Ovary (tissue), 9 donors: ENCODE measurements around the gene CACYBP. TPM values are rescaled to one million over a fixed set of nuclear protein-coding genes. Genes with fewer than 3 reads are reported as not detected.

Experiments
- DNase-seq, 5 donors: peaks; one replicate each; pipeline ENCODE4 v3.0.0-alpha.2; 2019 to 2020
- H3K27ac ChIP-seq, 2 donors: fragments of 200-600 bp; one replicate each; pipeline versions ENCODE4 v1.5.1 to v1.8.0; 2019 to 2022
- H3K27me3 ChIP-seq: fragments of 200-600 bp; one replicate; pipeline ENCODE4 v1.8.0; 2022
- H3K36me3 ChIP-seq: fragments of 200-600 bp; sonication (generic); one replicate; pipeline ENCODE4 v1.5.1; 2019
- H3K4me1 ChIP-seq: one replicate; pipeline ENCODE4 v1.8.1; 2013; ENCODE audit warnings: mild to moderate bottlenecking, moderate library complexity; ENCODE audit not compliant: insufficient read depth
- H3K4me3 ChIP-seq: fragments of 200-600 bp; sonication (generic); one replicate; pipeline ENCODE4 v1.5.1; 2017
- H3K9me3 ChIP-seq, 2 donors: fragments of 200-600 bp in 1 of 2; sonication (generic) in 1 of 2; one replicate each; pipeline versions ENCODE4 v1.5.1 to v1.8.1; 2013 to 2019; ENCODE audit warnings: mild to moderate bottlenecking in 1 of 2, moderate library complexity in 1 of 2
- EP300 ChIP-seq: sonication (generic); formaldehyde crosslinking; IDR thresholded peaks from one replicate; pipeline ENCODE4 v1.6.1; 2017; ENCODE audit warnings: antibody characterized with exemption
- POLR2A ChIP-seq: fragments of 450-650 bp; IDR thresholded peaks from one replicate; pipeline ENCODE4 v1.6.1; 2017; ENCODE audit warnings: antibody characterized with exemption, mild to moderate bottlenecking, moderate library complexity
- WGBS, 3 donors: extraction: QIAGEN DNeasy Blood & Tissue Kit in 1 of 3; methylation state at CpG; one replicate each; pipeline versions ENCODE4 v1.1.5 to v1.1.7; 2013 to 2017; 5-methylcytosine and 5-hydroxymethylcytosine counted together
- intact Hi-C, 4 donors: fragments of 100-400 bp; cut with DNase I; formaldehyde crosslinking; loops; one replicate each; pipeline versions ENCODE4 v1.11.0 to v1.15.1; 2022 to 2023
- polyA plus RNA-seq, 2 donors: library from polyadenylated mRNA; stranded (reverse); fragments of 200-250 nt in 1 of 2; fragments of 350-450 nt in 1 of 2; fragmentation: Illumina TruSeq in 1 of 2; extraction: RNeasy Lipid Tissue Mini Kit (QIAGEN cat#74804) in 1 of 2; gene quantifications; one replicate each; pipeline ENCODE4 v1.2.3, GENCODE V29; 2013 to 2014
- total RNA-seq, 7 donors: library from RNA; depleted of rRNA in 2 of 7; stranded (reverse); fragments of >200 nt in 2 of 7; fragmentation: NEBNext Ultra II Directional in 3 of 7; extraction: Animal tissue kit (Norgen Biotek cat#: 25700) in 3 of 7; gene quantifications; one replicate each; pipeline versions ENCODE4 v1.1.0 to v1.2.4, GENCODE V29; 2016 to 2023
- TF ChIP-seq, protein P1 (sequence below), 3 donors: fragments of 450-650 bp in 2 of 3; fragments of 200-600 bp in 1 of 3; IDR thresholded peaks; one replicate each; pipeline versions ENCODE4 v1.5.1 to v1.8.0; 2016 to 2022; ENCODE audit warnings: antibody characterized with exemption in 3 of 3, mild to moderate bottlenecking in 1 of 3
- donor health status: DM: no; HTN: no; CAD: no; lungs with moderate emphysema.
- donor health status: DM: no; HTN: no; CAD: no.
- donor health status: Bipolar disorder and iron deficiency.
- donor health status: DM: yes; HTN: yes; CAD: no.
- donor health status: DM: no; HTN: no; CAD: no.
- donor health status: DM: yes; HTN: yes; CAD: no.

The CACYBP gene
- total and polyA plus RNA-seq, 9 donors: 58.4 to 171 (median 75.0) TPM

DNA sequence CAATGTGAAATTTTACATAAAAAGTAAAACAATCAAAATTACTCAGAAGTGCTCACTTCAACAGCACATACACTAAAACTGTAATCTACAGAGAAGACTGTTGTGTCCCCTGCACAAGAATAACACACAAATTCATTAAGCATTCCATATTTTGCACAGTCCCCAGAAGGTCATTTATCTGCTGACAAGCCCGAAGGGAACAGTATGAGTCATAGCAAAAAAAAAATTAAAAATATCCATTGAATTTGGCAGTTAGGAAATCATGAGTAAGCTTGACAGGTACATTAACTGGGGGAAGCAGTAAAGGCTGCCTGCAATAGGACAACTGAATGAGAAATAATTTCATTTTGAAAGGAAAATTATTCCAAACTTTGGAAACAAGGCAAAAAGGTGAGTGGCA is 3.3 kb upstream of the CACYBP start:
- no peak for DNase-seq
- Histone ChIP-seq H3K9me3 (no peaks in the 10 kb centered on the region), H3K4me3 (no peak overlapping the region), H3K27me3 (no peaks in the 10 kb centered on the region), H3K4me1 (peaks cover 4% of the 10 kb centered on the region), H3K36me3 (no peaks in the 10 kb centered on the region), H3K27ac (no peak overlapping the region)
- TF ChIP-seq, protein P1, sequence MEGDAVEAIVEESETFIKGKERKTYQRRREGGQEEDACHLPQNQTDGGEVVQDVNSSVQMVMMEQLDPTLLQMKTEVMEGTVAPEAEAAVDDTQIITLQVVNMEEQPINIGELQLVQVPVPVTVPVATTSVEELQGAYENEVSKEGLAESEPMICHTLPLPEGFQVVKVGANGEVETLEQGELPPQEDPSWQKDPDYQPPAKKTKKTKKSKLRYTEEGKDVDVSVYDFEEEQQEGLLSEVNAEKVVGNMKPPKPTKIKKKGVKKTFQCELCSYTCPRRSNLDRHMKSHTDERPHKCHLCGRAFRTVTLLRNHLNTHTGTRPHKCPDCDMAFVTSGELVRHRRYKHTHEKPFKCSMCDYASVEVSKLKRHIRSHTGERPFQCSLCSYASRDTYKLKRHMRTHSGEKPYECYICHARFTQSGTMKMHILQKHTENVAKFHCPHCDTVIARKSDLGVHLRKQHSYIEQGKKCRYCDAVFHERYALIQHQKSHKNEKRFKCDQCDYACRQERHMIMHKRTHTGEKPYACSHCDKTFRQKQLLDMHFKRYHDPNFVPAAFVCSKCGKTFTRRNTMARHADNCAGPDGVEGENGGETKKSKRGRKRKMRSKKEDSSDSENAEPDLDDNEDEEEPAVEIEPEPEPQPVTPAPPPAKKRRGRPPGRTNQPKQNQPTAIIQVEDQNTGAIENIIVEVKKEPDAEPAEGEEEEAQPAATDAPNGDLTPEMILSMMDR (IDR thresholded peaks at IDR 0.05): no peak
- TF ChIP-seq EP300 (no peak), POLR2A (no peak)
- 16 to 28% (median 23%) methylated on average over 1 of the region's 1 CpG for WGBS, 3 donors
- intact Hi-C loops: no loop called here

DNA sequence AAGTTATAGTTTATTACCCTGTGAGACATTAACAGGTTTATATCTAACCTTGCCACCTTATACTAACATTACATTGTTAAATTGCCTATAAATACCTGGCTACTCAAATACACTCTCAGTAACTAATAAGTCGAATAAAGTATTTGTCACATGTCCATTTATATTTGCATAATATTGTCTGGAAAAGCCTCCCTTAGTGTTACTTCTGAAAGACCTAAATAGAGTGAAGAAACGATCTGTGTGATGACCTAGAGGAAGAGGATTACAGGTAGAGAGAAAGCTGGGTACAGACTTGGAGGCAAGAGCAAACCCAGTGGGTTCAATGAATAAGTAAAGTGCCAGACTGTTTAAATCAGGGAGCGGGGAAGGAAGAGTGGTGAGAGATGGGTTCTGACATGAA is 2.7 kb upstream of the CACYBP start:
- 90 to 94% (median 92%) methylated on average over 3 of the region's 3 CpGs for WGBS, 3 donors
- H3K4me1 ChIP-seq: peaks cover 4% of the 10 kb centered on the region
- H3K27ac ChIP-seq: no peak overlapping the region
- H3K9me3 ChIP-seq: no peaks in the 10 kb centered on the region
- TF ChIP-seq POLR2A (no peak), EP300 (no peak)
- TF ChIP-seq, protein P1 (IDR thresholded peaks at IDR 0.05): no peak
- intact Hi-C loops: no loop called here
- no peaks in the 10 kb centered on the region for H3K27me3 ChIP-seq
- H3K4me3 ChIP-seq: no peak overlapping the region
- no peaks in the 10 kb centered on the region for H3K36me3 ChIP-seq
- no peak for DNase-seq

DNA sequence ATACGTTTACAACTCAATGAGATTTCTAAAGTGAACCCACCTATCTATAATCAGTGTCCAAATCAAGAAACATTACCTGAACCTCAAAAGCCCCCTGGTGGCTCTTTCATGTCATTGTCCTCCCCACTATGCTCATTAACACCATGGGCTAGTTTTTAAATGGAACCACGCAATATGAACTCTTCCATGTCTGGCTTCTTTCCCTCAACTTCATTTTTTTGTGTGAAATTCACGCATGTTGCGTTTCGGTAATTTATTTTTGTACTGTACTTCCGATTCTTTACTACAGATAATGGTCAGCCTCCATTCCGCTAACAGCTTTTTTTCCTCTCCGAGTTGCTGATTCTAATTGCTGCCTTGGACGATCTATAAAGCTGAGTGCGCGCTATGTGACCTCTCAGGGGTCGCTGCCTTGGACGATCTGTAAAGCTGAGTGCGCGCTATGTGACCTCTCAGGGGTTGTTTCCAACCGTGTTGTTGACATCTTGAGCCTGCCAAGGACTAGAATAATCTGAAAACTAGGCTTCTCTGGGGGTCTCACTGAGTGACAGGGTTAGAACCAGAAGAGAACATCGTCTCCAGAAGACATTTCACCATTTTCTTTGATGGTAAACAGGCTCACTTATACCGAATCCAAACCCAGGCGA is 1.1 kb upstream of the CACYBP start:
- WGBS, 3 donors: 12 to 16% (median 14%) methylated on average over 19 of the region's 19 CpGs
- H3K36me3 ChIP-seq: no peaks in the 10 kb centered on the region
- peak overlapping the region; percentile 57 for H3K4me3 ChIP-seq
- H3K9me3 ChIP-seq: no peaks in the 10 kb centered on the region
- no peaks in the 10 kb centered on the region for H3K27me3 ChIP-seq
- intact Hi-C loops: loop anchor here in 1 of 4 donors (1.0 kb wide), 1 partner anchor 25 kb away; the partner anchor contains the start of gene MRPS14
- peak overlapping the region; percentile 88 to 99 for H3K27ac ChIP-seq
- peak in 4 of 5 donors; percentile 36 to 58 (median 53) for DNase-seq
- peaks cover 8% of the 10 kb centered on the region for H3K4me1 ChIP-seq
- TF ChIP-seq EP300: no peak
- TF ChIP-seq, protein P1 (IDR thresholded peaks at IDR 0.05): peak in 2 of 3 donors; percentile 51 to 63

DNA sequence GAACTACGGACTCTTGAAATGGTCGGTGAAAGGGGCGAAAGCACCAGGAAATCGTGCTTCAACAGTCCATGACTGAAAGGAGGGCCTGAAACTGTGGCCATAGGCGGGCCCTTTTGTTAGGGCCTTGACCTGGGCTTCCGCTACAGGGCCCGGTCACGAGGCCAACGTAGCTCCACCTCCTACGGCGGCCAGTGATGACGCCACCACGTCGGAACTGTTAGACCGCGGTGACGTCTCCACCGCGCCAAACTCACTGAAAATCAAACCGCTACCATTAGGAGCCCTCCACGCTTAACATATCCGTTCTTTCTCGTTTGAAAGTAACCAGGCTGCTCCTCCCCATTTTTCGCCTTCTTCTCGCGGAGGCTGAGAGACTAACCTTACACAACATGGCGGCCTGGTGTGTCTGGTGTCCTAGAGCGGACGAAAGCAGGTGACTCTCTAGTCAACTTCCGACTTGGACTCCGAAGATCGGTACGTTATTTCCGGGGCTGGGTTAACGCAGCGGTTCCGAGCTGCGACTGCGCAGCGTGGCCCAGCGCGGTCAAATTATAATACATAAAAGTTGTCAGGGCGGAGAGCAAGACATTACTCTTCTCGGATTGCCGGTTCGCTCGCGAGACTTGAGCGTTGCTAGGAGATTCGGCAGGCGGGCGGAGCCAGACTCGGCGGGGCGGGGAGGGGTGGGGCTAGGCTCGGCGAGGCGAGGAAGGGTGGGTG is 371 bp upstream of the CACYBP start:
- peak; percentile 86 for TF ChIP-seq EP300
- TF ChIP-seq, protein P1 (IDR thresholded peaks at IDR 0.05): no peak
- TF ChIP-seq POLR2A: peak; percentile 92
- H3K27me3 ChIP-seq: no peaks in the 10 kb centered on the region
- H3K4me1 ChIP-seq: peaks cover 8% of the 10 kb centered on the region
- peak overlapping the region; percentile 97 for H3K4me3 ChIP-seq
- DNase-seq: peak; percentile 97 to 99 (median 98)
- H3K9me3 ChIP-seq: no peaks in the 10 kb centered on the region
- 0% methylated on average over 56 to 58 of the region's 58 CpGs for WGBS, 3 donors
- intact Hi-C loops: loop anchor here in 1 of 4 donors (1.0 kb wide), 1 partner anchor 24 kb away; the partner anchor contains the start of gene MRPS14
- H3K27ac ChIP-seq: peak overlapping the region; percentile 88 to 99
- H3K36me3 ChIP-seq: no peaks in the 10 kb centered on the region
